ENCODE measurements around the gene RGS14.
"Not testable (repeated sequence)": the region's sequence is repeated elsewhere in the genome, so short reads cannot be mapped to it uniquely, and the experiment has no call there.

The RGS14 gene

GRCh38 chr5:177327539-177328522 lies 29.9 kb upstream of the RGS14 start:
- peak in 2 of 3 donors; percentile 24 to 45 for DNase-seq

DNA sequence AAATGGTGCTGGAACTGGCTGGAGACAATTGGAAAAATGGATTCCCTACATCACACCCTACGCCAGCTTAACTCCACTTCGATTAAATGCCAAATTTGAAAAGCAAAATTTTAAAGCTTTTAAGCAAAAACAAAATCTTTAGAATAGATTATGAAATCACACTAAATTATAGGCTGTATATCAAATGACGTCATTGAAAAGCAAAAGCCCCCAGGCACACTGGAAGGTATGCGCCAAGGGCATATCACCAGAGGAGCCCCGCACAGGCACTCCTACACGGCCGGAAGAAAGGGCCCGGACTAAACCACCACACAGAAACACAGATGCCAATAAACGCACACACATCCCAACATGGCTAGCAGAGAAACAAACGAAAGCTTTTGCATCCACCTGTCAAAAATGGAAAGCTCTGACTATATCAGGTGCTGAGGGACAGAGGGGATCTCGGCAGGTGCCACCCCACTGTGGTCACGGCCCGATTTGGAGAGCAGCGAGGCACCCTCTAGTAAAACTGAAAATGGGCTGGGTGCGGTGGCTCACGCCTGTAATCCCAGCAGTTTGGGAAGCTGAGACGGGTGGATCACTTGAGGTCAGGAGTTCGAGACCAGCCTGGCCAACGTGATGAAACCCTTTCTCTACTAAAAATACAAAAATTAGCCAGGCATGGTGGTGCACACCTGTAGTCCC lies 29.0 kb upstream of the RGS14 start:
- DNase-seq, result no peak

- DNase-seq, result no peak
Observed at GRCh38 chr5:177329883-177330282, 27.8 kb upstream of the RGS14 start.

GRCh38 chr5:177330991-177331842 lies 26.5 kb upstream of the RGS14 start:
- DNase-seq, result no peak

DNA sequence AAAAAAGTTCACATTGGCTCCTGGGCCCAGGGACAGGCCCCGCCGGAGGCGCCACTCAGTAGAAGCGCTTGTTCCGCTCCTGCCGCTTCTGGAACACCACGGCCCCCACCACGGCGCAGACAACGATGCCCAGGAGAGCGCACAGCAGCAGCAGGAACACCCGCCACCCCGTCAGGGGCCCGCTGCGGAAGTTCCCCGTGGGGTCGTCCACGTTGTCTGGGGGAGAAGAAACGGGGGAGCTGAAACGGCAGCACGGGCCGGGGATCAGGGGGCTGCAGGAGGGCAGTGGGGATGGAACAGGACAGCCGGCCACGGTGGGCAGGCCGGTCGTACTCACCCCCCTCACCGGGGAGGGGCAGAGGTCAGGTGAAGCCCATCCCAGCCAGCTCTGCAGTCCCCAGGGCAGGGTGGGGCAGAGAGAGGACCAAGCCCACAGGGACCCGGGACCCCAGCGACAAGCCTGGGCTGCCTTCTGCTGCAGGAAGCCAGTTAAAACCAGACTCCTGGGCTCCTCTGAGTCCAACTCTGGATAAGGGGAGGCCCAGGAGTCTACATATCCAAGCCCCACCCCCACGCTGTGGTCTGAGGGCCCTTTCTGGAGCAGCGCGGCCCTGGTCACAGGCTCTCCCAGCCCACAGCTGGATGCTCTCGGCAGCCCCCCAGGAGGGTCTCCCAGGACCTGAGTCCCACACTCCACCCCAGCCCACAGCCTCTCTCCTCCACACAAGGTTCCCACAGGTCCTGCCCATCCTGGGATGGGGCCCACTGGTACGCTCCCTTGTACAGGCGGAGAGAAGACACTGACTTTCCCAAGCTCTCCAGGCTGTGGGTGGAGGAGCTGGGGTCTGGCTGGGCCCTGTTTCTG lies 25.5 kb upstream of the RGS14 start:
- DNase-seq, result no peak

GRCh38 chr5:177332896-177333260 lies 24.8 kb upstream of the RGS14 start:
- DNase-seq, result no peak

DNA sequence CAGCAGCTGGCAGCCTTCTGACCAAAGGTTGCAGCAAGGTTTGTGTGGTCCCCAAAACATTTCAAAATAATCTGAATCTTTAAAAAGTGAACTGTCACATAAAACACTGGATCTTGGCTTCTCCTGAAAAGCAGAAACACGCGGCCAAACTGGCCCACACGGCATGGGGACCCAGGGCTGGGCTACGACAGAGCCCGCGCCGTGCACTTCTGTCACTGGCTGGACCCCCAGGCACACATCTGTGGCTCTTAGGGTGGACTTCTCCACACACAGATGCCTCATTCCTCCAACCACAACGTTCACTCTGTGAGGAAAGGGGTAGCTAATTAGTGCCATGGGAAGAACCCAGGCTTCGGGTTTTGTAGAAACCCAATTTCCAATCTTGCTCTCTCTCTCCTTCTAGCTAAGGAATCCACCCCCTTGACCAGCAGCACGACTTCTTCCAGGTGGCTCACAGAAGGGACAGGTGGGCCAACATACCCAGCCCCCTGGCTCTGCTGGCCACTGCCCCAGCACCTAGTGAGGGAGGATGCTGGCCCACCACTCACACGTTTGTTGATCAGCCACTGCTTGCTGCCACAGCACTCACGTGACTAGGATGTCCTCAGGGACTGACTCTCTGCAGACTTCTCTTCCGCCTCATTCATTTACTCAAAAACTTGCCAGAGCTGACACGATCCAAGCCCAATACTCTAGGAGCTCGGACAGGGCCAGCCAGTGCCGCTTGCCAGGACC lies 24.1 kb upstream of the RGS14 start:
- DNase-seq, result no peak

DNA sequence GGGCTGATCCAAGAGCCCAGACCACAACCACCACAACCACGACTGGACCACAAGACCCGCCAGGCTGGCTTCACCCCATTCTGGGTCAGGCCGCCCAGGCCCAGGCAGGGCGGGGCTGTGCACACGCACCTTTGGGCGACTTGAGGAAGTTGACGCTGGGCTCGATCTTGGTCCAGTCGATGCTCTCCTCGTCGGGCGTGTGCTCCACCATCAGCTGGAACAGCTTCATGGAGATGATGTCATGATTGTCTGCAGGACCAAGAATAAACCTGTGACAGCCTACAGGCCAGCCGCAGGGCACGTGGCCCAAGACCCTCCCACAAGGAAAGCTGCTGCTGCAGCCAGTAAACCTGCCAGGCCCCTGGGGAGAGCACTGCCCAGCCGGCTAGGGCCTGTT lies 23.6 kb upstream of the RGS14 start:
- no peak for DNase-seq

- DNase-seq, result no peak
Observed at GRCh38 chr5:177334781-177335700, 22.7 kb upstream of the RGS14 start.

- no peak for DNase-seq
Observed at GRCh38 chr5:177335701-177336065, 22.0 kb upstream of the RGS14 start.

GRCh38 chr5:177336112-177336511 lies 21.6 kb upstream of the RGS14 start:
- DNase-seq, result peak; percentile 70 to 83 (median 73)

- no peak for DNase-seq
Observed at GRCh38 chr5:177336603-177337494, 20.9 kb upstream of the RGS14 start.

DNA sequence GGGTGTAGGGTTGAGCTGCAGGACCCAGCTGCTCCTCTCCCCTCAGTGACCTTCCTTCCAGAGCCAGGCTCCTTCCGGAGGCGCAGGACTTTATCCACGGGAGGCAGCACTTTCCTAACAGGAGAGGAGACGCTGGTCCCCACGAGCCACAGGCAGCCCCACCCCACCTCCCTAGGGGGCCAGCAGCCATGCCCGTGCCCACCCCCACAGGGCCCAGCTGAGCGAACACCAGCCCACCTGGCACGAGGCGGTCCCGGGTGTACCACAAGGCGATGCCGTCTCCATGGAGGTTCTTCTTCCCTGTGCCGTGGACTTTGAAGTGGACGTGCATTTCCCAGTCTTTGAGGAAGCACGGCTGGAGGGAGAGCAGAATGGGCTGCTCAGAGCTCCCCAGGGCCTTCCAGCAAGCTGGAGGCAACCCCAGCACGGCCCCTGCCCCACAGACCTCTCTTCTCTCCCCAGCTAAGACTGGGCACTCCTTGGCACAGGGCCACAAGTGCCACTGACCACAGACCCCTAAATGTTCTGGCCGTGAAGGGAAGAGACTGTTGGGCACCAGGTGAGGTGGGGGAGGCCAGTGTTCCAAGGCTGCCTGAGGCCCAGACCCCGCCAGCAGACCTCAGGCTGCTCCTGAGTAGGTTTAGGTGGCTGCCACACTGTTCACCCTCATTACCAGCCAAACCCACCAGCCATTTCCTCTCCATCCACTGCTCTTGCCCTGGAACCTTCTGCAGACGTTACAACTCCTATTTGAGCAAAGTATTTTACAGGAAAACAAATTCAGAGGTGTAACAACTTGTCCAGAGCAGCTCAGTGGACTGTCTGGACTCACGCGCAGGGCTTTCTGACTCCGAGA lies 19.2 kb upstream of the RGS14 start:
- no peak for DNase-seq

GRCh38 chr5:177339107-177339638 lies 18.6 kb upstream of the RGS14 start:
- DNase-seq, result no peak

DNA sequence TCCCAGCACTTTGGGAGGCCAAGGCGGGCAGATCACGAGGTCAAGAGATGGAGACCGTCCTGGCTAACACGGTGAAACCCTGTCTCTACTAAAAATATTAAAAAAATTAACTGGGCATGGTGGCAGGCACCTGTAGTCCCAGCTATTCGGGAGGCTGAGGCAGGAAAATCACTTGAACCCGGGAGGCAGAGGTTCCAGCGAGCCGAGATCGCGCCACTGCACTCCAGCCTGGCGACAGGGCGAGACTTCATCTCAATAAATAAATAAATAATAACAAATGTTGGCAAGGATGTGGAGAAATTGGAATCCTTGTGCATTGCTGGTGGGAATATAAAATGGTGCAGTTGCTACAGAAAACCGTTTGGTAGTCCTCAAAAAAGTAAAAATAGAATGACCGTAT lies 14.7 kb upstream of the RGS14 start:
- DNase-seq, result not testable (repeated sequence)

DNA sequence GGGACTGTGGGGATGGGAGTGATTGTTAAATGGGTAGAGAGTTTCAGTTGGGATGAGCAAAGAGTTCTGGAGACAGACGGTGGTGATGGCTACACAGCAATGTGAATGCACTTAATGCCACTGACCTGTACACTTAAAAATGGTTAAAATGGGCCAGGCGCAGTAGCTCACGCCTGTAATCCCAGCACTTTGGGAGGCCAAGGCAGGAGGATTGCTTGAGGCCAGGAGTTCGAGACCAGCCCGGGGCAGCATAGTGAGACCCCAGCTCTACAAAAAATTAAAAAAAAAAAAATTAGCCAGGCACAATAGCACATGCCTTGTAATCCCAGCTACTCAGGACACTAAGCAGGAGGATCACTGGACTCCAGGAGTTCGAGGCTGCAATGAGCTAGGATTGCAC lies 13.9 kb upstream of the RGS14 start:
- DNase-seq, result no peak

DNA sequence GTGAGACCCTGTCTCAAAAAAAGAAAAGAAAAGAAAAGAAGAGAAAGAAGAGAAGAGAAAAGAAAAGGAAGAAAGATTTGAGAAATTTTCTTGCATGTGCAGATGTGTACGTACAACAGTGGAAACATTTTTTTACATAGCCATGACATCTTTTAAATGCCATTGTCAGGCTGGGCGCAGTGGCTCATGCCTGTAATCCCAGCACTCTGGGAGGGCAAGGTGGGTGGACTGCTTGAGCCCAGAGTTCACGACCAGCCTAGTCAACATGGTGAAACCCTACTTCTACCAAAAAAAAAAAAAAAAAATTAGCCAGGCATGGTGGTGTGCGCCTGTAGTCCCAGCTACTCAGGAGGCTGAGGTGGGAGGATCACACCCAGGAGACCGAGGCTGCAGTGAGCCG lies 12.8 kb upstream of the RGS14 start:
- no peak for DNase-seq

DNA sequence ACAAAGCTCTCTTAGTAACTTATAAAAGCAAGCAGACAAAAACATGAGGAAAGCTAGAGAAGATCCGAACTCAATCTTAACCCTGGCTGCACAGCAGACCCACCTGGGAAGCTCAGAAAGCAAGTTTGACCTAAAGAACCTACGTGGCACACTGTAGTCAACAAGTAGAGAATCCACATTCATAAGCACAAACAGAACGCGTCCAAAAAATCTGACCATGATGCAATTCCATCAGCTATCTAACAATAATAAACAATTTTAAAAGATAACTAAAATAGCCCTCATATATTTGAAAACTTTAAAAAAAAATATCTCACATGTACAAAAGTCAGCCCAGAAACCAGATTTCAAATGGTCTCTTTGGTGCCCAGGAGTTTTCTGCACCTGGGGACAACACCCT lies 10.9 kb upstream of the RGS14 start:
- DNase-seq, result no peak
